ENCODE data around the gene THPO. TPM values are rescaled to one million over a fixed set of nuclear protein-coding genes. Genes with fewer than 3 reads are reported as not detected.

THPO gene
- total RNA-seq, result 0.10 and 0.46 TPM in 2 replicates

DNA sequence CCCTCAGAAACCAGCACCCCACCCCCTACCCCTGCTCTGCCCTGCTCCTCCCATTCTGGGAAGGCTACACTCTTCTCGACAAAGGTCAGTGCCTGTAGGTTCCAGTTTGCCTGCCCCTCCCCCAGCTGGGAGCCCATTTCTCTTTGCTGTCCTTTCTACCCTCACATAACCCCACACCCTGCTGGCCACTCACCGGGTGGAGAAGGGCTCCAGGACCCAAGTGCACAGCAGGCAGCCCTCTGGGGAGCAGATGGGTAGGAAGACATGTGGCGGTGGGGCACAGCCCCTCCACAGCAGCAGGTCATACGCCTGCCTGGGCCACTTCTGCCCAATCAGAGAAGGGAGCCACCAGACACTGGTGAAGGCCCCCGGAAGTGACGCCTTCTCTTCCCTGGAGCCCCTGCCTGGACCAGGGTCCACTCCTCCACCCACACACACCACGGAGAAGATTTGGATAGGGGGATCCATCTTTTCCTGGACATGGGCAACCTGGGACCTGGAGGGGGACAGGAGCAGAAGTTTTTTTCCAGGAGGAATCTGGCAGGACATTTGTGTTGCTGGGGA is at the start of gene THPO:
Gene THPO, minus strand, starts transcription at position 326 of the 564 bp plus-strand sequence. CDS start 1,948 bp downstream, outside the sequence.

DNA sequence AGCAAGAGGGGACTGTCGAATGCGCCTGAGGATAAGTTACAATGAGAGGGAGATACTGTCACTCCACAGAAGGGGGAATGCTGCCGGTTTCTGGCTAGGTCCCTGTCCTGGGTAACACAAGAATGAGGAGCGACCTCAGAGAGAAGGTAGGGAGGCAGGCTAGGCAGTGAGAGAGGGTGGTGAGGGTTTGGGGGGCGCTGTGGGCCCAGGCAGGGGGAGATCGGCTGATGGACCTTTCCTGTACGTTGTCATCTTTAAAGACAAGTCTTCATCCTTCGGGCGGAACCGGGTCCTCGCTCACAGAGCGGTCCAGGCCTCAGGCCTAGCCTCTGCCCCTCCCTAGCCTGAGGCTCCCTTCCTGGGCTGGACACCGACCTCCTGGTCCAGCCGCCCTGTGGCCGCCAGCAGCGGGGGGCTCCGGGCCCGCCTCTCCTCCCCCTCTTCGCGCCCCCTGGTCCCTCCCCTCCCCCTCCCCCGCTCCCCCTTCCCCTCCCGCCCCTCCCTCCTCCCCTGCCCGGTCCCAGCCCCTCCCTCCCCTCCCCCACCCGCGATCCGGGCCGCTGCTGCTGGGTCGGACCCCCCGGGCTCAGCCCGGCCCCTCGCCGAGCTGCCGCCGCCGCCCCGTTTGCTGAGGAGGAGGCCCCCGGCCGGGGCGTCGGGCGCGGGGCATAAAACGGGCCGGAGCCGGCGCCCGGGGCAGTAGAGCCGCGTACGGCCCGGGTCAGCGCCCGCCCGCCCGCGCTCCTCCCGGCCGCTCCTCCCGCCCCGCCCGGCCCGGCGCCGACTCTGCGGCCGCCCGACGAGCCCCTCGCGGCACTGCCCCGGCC is 1.6 kb upstream of the THPO start, which contains the start of gene CHRD:
Gene CHRD, plus strand, starts transcription at position 697 of the 827 bp plus-strand sequence. CDS start 265 bp downstream, outside the sequence.

GRCh38 chr3:184361532-184361931 is 16.5 kb downstream of the THPO start, which contains the start of the genes CLCN2 and POLR2H:
CLCN2 (minus strand) TSS chr3:184361605; CDS start chr3:184361479, 126 bp downstream.
POLR2H (plus strand) TSS chr3:184361710; CDS start chr3:184363493, 1,783 bp downstream.

DNA sequence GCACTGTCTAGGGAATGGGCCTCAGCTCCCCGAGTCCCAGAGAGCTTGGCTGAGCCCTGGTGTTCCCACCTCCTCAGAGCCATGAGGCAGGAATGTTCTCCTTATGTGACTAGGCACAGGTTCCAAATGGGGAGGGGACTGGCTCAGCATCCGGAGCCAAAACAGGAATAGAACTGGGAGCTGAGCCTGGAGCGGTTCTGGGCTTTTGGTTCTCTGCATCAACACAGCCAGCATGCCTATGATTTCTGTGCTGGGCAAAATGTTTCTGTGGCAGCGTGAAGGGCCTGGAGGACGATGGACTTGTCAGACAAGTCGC is 40.6 kb downstream of the THPO start, which contains the start of gene FAM131A:
Gene FAM131A, plus strand, starts transcription at position 202 of the 316 bp plus-strand sequence. Its CDS starts 31 bp downstream, at position 233.

Other genes starting within 250 kb of the THPO start
- 27.0 and 27.2 TPM in 2 replicates for gene EIF2B5, start 242.8 kb downstream of the THPO start, total RNA-seq
- gene DVL3, start 222.8 kb downstream of the THPO start, total RNA-seq, result 45.7 and 57.3 TPM in 2 replicates
- gene AP2M1, start 203.4 kb downstream of the THPO start, total RNA-seq, result 363 and 399 TPM in 2 replicates
- 64.6 and 69.0 TPM in 2 replicates for gene ABCF3, start 192.0 kb downstream of the THPO start, total RNA-seq
- gene VWA5B2, start 148.6 kb downstream of the THPO start, total RNA-seq, result 0.03 and 0.52 TPM in 2 replicates
- 43.6 and 51.5 TPM in 2 replicates for gene ALG3, start 129.2 kb downstream of the THPO start, total RNA-seq
- 2.2 and 2.9 TPM in 2 replicates for gene EEF1AKMT4, start 128.5 kb downstream of the THPO start, total RNA-seq
- gene CAMK2N2, start 116.7 kb downstream of the THPO start, total RNA-seq, result 0.13 TPM in 2 replicates
- 0.17 TPM in 1 of 2 replicates, not detected in the other for gene ECE2, start 102.2 kb downstream of the THPO start, total RNA-seq
- 314 and 468 TPM in 2 replicates for gene PSMD2, start 79.0 kb downstream of the THPO start, total RNA-seq
- gene EIF4G1, start 63.6 kb downstream of the THPO start, total RNA-seq, result 496 and 598 TPM in 2 replicates
- 26.5 and 44.6 TPM in 2 replicates for gene FAM131A, start 40.6 kb downstream of the THPO start, total RNA-seq
- gene CLCN2, start 16.6 kb downstream of the THPO start, total RNA-seq, result 3.3 and 4.4 TPM in 2 replicates
- gene POLR2H, start 16.5 kb downstream of the THPO start, total RNA-seq, result 54.1 and 55.5 TPM in 2 replicates
- 1.5 and 10.9 TPM in 2 replicates for gene CHRD, start 1.8 kb upstream of the THPO start, total RNA-seq
- gene EPHB3, start 183.6 kb upstream of the THPO start, total RNA-seq, result 3.8 and 6.9 TPM in 2 replicates

All from smooth muscle cell of the pulmonary artery (primary cell).